ENCODE results near the gene ZNF500.

Gene ZNF500

DNA sequence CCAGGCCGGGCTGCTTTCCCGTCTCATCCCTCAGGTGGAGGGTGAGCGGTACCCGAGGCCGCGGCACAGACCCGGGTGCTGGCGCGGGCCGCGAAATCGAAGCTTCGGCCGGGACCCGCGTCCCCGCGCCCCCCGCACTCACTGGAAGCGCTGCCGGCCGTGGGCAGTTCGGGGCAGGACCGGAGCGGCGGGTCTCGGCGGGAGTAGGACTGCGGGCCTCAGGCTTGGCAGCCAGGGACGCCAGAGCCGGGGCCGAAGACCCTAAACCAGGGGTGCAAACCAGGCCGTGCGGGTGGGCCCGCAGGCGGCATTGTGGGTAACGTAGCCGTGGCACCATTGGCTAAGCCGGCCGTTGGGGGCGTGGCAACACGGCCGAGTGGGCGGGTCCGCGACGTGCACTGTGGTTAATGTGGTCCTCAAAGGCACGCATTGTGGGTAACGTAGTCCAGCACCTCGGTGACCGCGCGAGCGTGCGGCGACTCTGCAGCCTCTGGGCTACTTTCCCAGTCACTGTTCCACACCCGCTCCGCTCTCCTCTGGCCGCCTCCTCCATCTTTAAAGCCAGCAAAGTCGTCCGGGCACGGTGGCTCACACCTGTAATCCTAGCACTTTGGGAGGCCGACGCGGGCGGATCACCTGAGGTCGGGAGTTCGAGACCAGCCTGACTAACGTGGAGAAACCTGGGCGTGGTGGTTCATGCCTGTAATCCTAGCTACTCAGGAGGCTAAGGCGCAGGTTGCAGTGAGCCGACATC is at the start of gene ZNF500:
ZNF500 (minus strand) TSS at position 288 of the 754 bp plus-strand sequence. CDS start 1,184 bp downstream, outside the sequence.
- Histone ChIP-seq H3K36me3 (replicated peaks) (peaks cover 22% of the 10 kb centered on the region), H3K27me3 (ENCODE audit: low read depth) (no peaks in the 10 kb centered on the region), H3K4me3 (peak within 1 kb of the TSS; percentile 77), H3K4me1 (0 out of 2 replicates have a peak, but pooled peaks cover 2% of the 10 kb centered on the region), H3K9me3 (no peaks in the 10 kb centered on the region)
- in situ Hi-C loops (cut with MboI; ENCODE audit: low sequenced_read_pairs): no loop called here
- DNase-seq (ENCODE audit: low spot score in 2 of 2): peak; percentile 95 to 99

DNA sequence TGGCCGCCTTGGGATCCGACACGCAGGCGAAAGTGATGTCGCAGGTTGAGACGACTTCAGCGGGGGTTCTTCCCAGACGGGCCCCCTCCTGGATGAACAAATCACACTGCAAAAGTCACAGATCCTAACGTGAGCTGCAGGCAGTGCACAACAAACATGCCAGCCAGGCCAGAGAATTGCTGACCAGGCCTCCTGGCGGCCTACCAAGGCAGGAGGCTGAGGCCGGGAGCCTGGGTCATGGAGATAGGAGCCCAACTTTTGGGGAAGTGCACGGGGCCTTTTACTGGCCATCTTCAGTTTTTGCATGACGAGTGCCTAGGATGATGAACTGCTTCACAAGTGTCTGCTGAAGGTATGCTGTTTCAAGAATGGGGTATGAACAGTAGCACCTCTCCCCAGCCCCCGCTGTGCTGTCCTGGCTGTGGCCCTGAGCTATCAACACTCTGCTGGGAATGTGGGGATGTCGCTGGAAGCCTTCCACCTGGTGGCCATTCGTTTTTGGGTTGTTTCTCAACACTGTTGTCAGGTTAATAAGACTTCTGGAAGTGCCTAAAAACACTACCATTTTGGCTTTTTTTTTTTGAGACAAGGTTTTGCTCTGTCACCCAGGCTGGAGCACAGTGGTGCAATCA is 47.7 kb upstream of the ZNF500 start:
- H3K36me3 ChIP-seq (replicated peaks): peaks cover 78% of the 10 kb centered on the region
- in situ Hi-C loops (cut with MboI; ENCODE audit: low sequenced_read_pairs): no loop called here
- no peak for DNase-seq (ENCODE audit: low spot score in 2 of 2)

DNA sequence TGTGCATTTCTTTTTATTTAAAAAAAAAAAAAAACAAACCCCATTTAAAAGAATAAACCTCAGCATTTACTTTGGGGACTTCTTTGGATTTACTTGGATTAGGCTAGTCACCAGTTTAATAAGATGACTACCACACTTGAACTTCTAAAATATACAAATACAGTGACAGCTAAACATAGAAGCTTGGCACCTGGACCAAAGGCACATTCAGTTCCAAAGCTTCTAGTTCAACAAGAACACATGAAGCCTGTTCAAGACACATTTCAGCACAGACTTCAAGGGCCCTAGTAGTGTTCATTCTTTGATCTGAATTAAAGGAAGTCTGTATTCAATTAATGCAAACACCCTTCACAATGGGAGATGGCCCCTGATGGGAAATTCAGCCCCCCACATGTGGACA is 47.1 kb upstream of the ZNF500 start:
- no peak for DNase-seq (ENCODE audit: low spot score in 2 of 2)
- in situ Hi-C loops (cut with MboI; ENCODE audit: low sequenced_read_pairs): no loop called here
- Histone ChIP-seq H3K36me3 (replicated peaks) (peaks cover 73% of the 10 kb centered on the region), H3K4me3 (no peak overlapping the region), H3K4me1 (no peaks in the 10 kb centered on the region), H3K27me3 (ENCODE audit: low read depth) (no peaks in the 10 kb centered on the region), H3K9me3 (no peaks in the 10 kb centered on the region)

More for the DNA sequence above, 47.7 kb upstream of the ZNF500 start:
- Histone ChIP-seq H3K4me3 (no peak overlapping the region), H3K9me3 (no peaks in the 10 kb centered on the region), H3K27me3 (ENCODE audit: low read depth) (no peaks in the 10 kb centered on the region), H3K4me1 (no peaks in the 10 kb centered on the region)

DNA sequence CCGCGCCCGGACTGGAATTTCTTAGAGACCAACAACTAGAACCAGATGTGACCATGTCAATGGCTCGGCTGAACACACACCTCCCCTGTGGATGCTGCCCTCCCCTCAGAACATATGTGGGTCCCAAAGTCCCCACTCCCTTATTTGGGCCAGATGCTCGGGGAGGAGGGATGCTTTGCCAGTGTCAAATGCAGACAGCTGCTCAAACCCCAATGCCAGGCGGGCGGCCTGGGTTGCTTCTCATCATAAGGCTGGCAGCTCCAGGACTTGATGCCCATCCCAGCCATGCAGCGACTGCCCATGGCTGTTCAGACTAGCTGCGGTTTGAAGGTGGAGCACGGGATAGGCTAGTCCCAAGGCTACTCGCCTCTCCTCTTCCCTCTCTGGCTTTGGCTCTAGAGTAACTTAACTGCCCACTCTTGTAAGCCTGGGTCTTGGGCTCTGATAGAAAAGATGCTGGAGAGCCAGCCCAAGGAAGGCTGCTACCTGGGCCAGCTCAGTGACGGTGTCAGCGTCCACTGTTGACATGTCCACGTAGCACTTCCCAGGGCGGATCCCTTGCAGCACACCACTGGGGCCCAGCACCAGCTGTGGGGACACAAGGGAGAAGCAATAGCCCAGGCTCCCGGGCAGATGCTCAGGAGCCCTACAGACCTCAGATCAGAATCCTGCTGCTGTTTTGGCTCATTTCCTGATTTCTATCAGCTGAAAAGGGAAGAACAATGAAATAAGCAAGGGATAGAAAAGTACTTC is 46.5 kb upstream of the ZNF500 start:
- in situ Hi-C loops (cut with MboI; ENCODE audit: low sequenced_read_pairs): no loop called here
- H3K9me3 ChIP-seq: no peaks in the 10 kb centered on the region
- no peaks in the 10 kb centered on the region for H3K27me3 ChIP-seq (ENCODE audit: low read depth)
- H3K4me3 ChIP-seq: no peak overlapping the region
- DNase-seq (ENCODE audit: low spot score in 2 of 2): no peak
- H3K36me3 ChIP-seq (replicated peaks): peaks cover 75% of the 10 kb centered on the region
- H3K4me1 ChIP-seq: no peaks in the 10 kb centered on the region

DNA sequence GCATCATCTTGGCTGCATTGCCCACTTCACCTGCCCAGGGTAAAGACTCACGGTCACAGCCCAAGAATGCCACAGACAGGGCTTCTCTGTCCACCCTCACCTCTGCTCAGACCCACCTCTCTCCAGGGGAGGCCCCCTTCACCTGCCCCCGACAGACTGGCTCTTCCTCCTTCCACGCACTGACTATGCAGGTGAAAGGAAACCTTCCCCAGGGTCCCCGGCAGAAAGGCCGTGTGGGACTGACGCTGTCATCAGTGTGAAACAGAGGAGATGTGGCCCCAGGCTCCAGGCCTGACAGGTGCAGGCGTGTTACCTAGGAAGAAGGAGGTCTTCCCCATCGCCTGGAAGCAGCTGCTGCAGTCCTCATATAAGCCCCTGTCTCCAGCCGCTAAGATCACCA is 44.8 kb upstream of the ZNF500 start:
- in situ Hi-C loops (cut with MboI; ENCODE audit: low sequenced_read_pairs): no loop called here
- Histone ChIP-seq H3K36me3 (replicated peaks) (peaks cover 73% of the 10 kb centered on the region), H3K9me3 (no peaks in the 10 kb centered on the region), H3K4me3 (no peak overlapping the region), H3K4me1 (no peaks in the 10 kb centered on the region), H3K27me3 (ENCODE audit: low read depth) (no peaks in the 10 kb centered on the region)
- no peak for DNase-seq (ENCODE audit: low spot score in 2 of 2)

DNA sequence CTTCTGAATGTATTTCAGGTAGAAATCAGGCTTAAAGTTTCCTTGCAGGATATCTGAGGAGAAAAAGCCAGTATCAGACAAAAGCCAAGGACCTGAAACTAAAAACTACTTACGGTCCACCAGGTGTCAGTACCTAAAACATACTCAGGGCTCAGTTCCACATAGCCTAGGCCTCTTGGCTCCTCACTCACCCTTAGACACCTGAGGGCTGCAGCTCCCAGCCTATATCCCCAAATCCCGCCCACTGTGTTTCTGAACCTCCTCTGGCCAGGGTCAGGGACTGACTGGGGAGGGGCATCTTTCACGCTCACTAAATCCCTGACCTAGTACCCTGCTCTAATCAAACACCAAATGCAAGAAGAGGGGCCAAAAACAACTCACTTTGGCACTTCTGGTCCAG is 44.3 kb upstream of the ZNF500 start:
- Histone ChIP-seq H3K36me3 (replicated peaks) (peaks cover 71% of the 10 kb centered on the region), H3K4me3 (no peak overlapping the region), H3K4me1 (no peaks in the 10 kb centered on the region), H3K27me3 (ENCODE audit: low read depth) (no peaks in the 10 kb centered on the region), H3K9me3 (no peaks in the 10 kb centered on the region)
- no peak for DNase-seq (ENCODE audit: low spot score in 2 of 2)
- in situ Hi-C loops (cut with MboI; ENCODE audit: low sequenced_read_pairs): no loop called here

DNA sequence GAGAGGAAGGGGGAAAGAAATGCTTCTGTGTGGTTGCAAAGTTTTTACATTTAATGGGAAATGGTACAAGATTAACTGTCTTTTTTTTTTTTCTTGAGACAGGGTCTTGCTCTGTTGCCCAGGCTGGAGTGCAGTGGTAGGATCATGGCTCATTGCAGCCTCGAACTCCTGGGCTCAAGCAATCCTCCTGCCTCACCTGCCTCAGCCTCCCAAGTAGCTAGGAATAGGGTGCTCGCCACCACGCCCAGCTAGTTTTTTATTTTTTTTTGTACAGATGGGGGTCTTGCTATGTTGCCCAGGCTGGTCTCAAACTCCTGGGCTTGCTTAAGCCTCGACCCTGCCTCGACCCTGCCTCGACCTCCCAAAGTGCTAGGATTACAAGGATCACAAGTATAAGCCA is 39.3 kb upstream of the ZNF500 start:
- no peak for DNase-seq (ENCODE audit: low spot score in 2 of 2)
- Histone ChIP-seq H3K4me3 (no peak overlapping the region), H3K4me1 (peaks cover 12% of the 10 kb centered on the region), H3K9me3 (no peaks in the 10 kb centered on the region), H3K27me3 (ENCODE audit: low read depth) (no peaks in the 10 kb centered on the region), H3K36me3 (replicated peaks) (peaks cover 47% of the 10 kb centered on the region)
- in situ Hi-C loops (cut with MboI; ENCODE audit: low sequenced_read_pairs): no loop called here

DNA sequence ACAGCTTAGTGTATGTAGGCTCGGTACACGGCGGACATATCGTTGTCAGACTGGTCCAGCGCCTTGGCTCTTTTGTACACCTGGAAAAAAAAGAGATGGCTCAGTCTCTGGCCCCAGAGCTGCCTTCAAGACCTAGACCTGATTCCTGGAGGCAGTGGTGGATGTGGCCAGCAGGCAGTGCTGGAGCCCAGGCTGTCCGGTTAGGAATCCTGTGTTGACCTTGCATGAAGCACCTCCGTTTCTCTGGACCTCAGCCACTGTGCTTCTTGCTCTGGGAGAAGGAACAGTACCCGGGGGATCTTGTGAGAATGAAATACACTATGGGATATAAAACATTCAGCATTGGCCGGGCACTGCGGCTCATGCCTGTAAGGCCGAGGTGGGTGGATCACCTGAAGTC is 38.3 kb upstream of the ZNF500 start:
- peaks cover 12% of the 10 kb centered on the region for H3K4me1 ChIP-seq
- H3K4me3 ChIP-seq: no peak overlapping the region
- H3K36me3 ChIP-seq (replicated peaks): peaks cover 40% of the 10 kb centered on the region
- in situ Hi-C loops (cut with MboI; ENCODE audit: low sequenced_read_pairs): no loop called here
- no peaks in the 10 kb centered on the region for H3K9me3 ChIP-seq
- no peak for DNase-seq (ENCODE audit: low spot score in 2 of 2)
- H3K27me3 ChIP-seq (ENCODE audit: low read depth): no peaks in the 10 kb centered on the region

DNA sequence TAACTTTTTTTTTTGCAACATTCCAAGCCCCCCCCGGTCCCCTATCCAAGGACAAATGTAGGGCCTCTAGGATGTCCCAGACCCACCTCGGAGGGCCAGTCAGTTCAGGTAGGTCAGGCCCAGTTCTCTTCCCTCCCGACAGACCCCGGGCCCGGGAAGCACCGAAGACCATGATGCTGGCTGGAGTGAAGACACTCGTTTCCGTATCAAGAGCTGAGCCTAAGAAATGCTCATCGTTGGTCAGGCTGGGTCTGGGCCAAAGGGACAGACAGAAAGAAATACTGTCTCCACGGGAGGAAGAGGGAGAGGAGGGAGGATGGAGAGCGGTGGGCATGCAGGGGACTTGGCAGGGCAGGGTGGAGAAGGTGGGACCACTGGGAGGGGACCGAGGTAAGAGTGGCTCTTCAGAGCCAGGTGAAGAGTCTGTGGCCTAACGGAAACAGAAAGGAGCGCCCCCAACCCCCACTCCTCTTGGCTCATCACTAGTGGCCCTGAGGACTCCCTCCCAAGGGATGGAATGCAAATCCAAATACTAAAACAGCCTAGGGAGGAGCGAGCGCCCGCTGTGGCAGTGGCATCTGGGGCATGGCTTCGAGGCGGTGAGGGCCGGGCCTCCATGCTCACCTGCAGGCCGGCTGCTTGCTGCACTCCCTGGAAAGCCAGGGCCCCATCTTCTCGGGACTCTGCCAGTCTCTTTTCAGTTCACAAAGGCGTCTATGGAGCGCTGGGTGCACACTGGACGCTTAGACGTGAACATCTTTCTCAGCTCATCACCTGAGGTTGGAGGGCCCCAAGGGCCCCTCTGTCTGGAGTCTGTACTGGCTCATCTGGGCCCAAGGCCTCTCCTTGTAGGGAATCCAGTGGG is 37.2 kb upstream of the ZNF500 start:
- DNase-seq (ENCODE audit: low spot score in 2 of 2): no peak
- H3K4me1 ChIP-seq: peaks cover 12% of the 10 kb centered on the region
- no peak overlapping the region for H3K4me3 ChIP-seq
- in situ Hi-C loops (cut with MboI; ENCODE audit: low sequenced_read_pairs): no loop called here
- H3K27me3 ChIP-seq (ENCODE audit: low read depth): no peaks in the 10 kb centered on the region
- H3K36me3 ChIP-seq (replicated peaks): peaks cover 39% of the 10 kb centered on the region
- no peaks in the 10 kb centered on the region for H3K9me3 ChIP-seq

DNA sequence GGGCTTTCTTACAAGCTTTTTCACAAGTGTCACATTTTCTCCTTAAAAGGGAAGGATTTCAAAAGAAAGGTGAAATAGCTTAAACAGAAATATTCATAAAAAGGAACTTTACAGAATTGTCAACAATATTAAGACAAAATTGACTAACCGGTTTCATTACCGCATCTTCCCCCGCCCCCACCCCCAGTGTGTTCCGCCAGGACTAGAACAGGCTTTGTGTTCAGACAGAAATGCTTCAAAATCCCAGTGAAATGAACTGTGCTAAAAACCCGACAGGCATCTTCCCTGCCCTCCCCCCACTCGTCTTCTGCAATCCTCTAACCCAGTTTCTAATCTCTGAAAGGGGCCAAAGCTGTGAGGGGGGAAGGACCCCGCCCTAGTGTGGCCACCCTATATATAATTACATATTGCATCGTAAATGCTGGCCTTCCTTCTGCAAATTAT is 36.5 kb upstream of the ZNF500 start:
- Histone ChIP-seq H3K4me1 (peaks cover 12% of the 10 kb centered on the region), H3K4me3 (peak overlapping the region; percentile 59), H3K9me3 (no peaks in the 10 kb centered on the region), H3K36me3 (replicated peaks) (peaks cover 34% of the 10 kb centered on the region), H3K27me3 (ENCODE audit: low read depth) (no peaks in the 10 kb centered on the region)
- in situ Hi-C loops (cut with MboI; ENCODE audit: low sequenced_read_pairs): no loop called here
- DNase-seq (ENCODE audit: low spot score in 2 of 2): no peak

DNA sequence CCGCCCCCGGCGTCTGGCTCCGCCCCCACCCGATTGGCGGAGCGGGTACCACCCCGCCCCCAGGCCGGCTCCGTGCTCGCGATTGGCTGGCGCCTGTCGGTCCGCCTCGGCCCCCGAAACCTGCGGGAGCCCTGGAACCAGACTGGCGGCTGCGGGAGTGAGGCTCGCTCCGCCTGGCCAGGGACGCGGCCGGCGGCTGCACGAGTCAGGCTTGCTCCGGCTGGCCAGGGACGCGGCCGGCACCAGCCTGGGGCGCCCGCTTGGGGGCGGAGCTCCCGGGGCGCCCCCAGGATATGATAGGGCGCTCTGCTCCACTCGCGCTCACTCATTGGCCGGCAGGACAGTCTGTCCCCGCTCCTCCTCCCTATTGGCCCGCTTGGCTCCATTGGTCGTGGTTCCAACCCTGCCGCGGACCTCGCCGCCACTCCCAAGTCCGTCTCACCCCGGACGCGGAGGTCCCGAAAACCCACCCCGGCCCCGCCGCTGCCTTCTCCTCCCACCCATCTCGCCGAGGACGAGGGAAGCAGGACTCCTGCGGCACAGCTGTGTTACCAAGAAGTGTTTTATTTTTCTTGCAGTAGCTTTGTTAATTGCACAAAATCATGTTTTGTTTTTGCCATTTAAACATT is 35.8 kb upstream of the ZNF500 start:
- peaks cover 29% of the 10 kb centered on the region for H3K36me3 ChIP-seq (replicated peaks)
- in situ Hi-C loops (cut with MboI; ENCODE audit: low sequenced_read_pairs): no loop called here

DNA sequence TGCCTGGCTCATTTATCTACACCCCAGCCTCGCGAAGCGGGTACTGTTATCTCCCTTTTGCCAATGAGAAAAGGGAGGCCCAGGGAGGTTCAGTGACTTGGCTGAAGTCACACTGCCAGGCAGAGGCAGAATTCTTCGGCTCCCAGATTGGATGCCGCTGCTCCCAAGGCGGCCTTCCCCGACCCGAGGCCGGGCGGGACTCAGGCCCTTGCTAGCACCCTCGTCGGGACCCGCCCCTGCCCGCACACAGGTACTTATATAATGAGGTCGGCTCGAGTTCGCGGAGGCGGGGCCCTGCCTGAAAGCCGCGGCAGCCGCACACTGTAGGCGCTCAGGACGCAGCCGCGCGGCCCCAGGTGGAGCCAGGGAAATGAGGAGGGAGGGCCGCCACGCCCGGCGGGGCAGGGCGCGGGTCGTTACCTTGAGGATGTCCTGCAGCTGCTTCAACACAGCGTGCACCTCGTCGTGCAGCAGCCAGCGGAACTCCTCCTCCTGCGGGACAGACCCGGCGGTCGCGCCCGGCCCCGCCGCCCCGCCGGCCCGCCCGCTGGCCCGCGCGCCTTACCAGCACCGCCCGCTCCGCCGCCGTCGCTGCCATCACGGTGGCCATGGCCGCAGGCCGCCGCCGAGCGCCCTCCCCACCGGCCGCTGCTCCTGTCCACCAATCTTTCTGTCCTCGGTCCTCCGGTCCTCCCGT is 35.1 kb upstream of the ZNF500 start, which contains the start of gene ROGDI:
ROGDI (minus strand) TSS at position 672 of the 697 bp plus-strand sequence; CDS start at position 610, 62 bp downstream.
- Histone ChIP-seq H3K4me1 (peaks cover 12% of the 10 kb centered on the region), H3K27me3 (ENCODE audit: low read depth) (no peaks in the 10 kb centered on the region), H3K4me3 (peak within 1 kb of the TSS; percentile 59), H3K36me3 (replicated peaks) (peaks cover 22% of the 10 kb centered on the region), H3K9me3 (no peaks in the 10 kb centered on the region)
- peak; percentile 77 to 91 for DNase-seq (ENCODE audit: low spot score in 2 of 2)
- in situ Hi-C loops (cut with MboI; ENCODE audit: low sequenced_read_pairs): no loop called here

More for the DNA sequence above, 35.8 kb upstream of the ZNF500 start:
- no peaks in the 10 kb centered on the region for H3K9me3 ChIP-seq
- peak overlapping the region; percentile 59 for H3K4me3 ChIP-seq
- peaks cover 12% of the 10 kb centered on the region for H3K4me1 ChIP-seq
- peak; percentile 94 to 95 for DNase-seq (ENCODE audit: low spot score in 2 of 2)
- no peaks in the 10 kb centered on the region for H3K27me3 ChIP-seq (ENCODE audit: low read depth)
